Calu3 (cell line): Measurements from ENCODE around the gene OGFRL1. TPM values are rescaled to one million over a fixed set of nuclear protein-coding genes. Genes with fewer than 3 reads are reported as not detected.

ENCODE experiments used
- BruUV-seq: library from RNA; stranded (reverse); fragments of 400-500 nt; replicated peaks from 2 replicates; lab custom pipeline; 2021; lab: Mats Ljungman, UMichigan
- CTCF ChIA-PET: fragments of 300-600 bp; sonication (Branson Sonifier 250); formaldehyde crosslinking; loops from one replicate; lab custom pipeline; 2022; ENCODE audit warnings: antibody characterized with exemption; lab: Charles Lee
- DNase-seq: peaks from one replicate; pipeline ENCODE4 v3.0.0; 2022
- H3K27ac Mint-ChIP-seq: one replicate; pipeline ENCODE4 v1.8.0; 2022; ENCODE audit warnings: mixed read lengths; ENCODE audit not compliant: unreplicated experiment
- H3K27me3 Mint-ChIP-seq: one replicate; pipeline ENCODE4 v1.8.0; 2022; ENCODE audit warnings: mixed read lengths; ENCODE audit not compliant: unreplicated experiment
- H3K36me3 Mint-ChIP-seq: one replicate; pipeline ENCODE4 v1.8.0; 2022; ENCODE audit warnings: mild to moderate bottlenecking, moderate library complexity, mixed read lengths; ENCODE audit not compliant: insufficient read depth, unreplicated experiment
- H3K4me1 Mint-ChIP-seq: one replicate; pipeline ENCODE4 v1.8.0; 2022; ENCODE audit warnings: mild to moderate bottlenecking, low read depth, mixed read lengths; ENCODE audit not compliant: unreplicated experiment
- H3K4me3 Mint-ChIP-seq: one replicate; pipeline ENCODE4 v1.8.0; 2022; ENCODE audit warnings: mild to moderate bottlenecking, low read depth, moderate library complexity, mixed read lengths; ENCODE audit not compliant: unreplicated experiment
- H3K9me3 Mint-ChIP-seq: one replicate; pipeline ENCODE4 v1.8.0; 2022; ENCODE audit warnings: low read depth, mixed read lengths; ENCODE audit not compliant: unreplicated experiment
- intact Hi-C: fragments of 100-400 bp; cut with micrococcal nuclease; formaldehyde crosslinking; loops from one replicate; pipeline ENCODE4 v1.10.0; 2022; ENCODE audit not compliant: unreplicated experiment
- total RNA-seq: library from RNA; stranded (reverse); gene quantifications from 2 replicates; pipeline ENCODE4 v1.2.3, GENCODE V29; 2022
- TF ChIP-seq, protein P1 (sequence below): fragments of 200-600 bp; IDR thresholded peaks from one replicate; pipeline ENCODE4 v1.8.0; 2022; ENCODE audit warnings: antibody characterized with exemption; ENCODE audit not compliant: unreplicated experiment

OGFRL1 gene
- total RNA-seq, 1 experiment from 2014 or later = 21.0 TPM

DNA sequence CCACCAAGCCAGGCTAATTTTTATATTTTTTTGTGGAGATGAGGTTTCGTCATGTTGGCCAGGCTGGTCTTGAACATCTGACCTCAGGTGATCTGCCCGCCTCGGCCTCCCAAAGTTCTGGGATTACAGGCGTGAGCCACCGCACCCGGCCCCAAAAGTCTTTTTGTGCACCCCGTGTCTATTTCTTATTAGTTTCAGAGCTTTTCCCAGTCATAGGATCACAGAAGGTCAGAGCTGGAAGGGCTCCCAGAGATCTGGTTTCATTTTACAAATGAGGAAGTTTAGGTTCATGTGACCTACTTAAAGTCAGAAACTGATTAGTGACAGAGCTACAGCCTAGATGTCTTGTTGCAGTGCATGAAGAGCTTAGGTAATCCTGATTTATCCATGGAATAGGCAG is 1.6 kb upstream of the OGFRL1 start:
- Mint-ChIP-seq H3K9me3 (no peaks in the 10 kb centered on the region), H3K4me3 (no peak overlapping the region), H3K4me1 (peaks cover 35% of the 10 kb centered on the region), H3K36me3 (peaks cover 28% of the 10 kb centered on the region), H3K27me3 (no peaks in the 10 kb centered on the region), H3K27ac (no peak overlapping the region)
- intact Hi-C loops = no loop called here
- TF ChIP-seq, protein P1, sequence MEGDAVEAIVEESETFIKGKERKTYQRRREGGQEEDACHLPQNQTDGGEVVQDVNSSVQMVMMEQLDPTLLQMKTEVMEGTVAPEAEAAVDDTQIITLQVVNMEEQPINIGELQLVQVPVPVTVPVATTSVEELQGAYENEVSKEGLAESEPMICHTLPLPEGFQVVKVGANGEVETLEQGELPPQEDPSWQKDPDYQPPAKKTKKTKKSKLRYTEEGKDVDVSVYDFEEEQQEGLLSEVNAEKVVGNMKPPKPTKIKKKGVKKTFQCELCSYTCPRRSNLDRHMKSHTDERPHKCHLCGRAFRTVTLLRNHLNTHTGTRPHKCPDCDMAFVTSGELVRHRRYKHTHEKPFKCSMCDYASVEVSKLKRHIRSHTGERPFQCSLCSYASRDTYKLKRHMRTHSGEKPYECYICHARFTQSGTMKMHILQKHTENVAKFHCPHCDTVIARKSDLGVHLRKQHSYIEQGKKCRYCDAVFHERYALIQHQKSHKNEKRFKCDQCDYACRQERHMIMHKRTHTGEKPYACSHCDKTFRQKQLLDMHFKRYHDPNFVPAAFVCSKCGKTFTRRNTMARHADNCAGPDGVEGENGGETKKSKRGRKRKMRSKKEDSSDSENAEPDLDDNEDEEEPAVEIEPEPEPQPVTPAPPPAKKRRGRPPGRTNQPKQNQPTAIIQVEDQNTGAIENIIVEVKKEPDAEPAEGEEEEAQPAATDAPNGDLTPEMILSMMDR = no peak
- DNase-seq = no peak
- no TSS peak for BruUV-seq
- CTCF ChIA-PET = interaction anchor here (2.2 kb wide), 1 partner anchor 106 kb away, joined by 5 read pairs; no protein-coding TSS in a partner anchor

GRCh38 chr6:71287926-71288227 is 734 bp upstream of the OGFRL1 start:
- peaks cover 39% of the 10 kb centered on the region for H3K4me1 Mint-ChIP-seq
- TF ChIP-seq, protein P1 = no peak
- H3K36me3 Mint-ChIP-seq = peaks cover 28% of the 10 kb centered on the region
- H3K9me3 Mint-ChIP-seq = no peaks in the 10 kb centered on the region
- CTCF ChIA-PET = interaction anchor here (1.0 to 2.2 kb wide), 6 partner anchors 38 to 853 kb away, joined by 3 to 6 read pairs (median 5); no protein-coding TSS in a partner anchor
- DNase-seq = no peak
- H3K4me3 Mint-ChIP-seq = peak overlapping the region; percentile 53
- H3K27me3 Mint-ChIP-seq = no peaks in the 10 kb centered on the region
- no TSS peak for BruUV-seq
- intact Hi-C loops = no loop called here
- no peak overlapping the region for H3K27ac Mint-ChIP-seq

DNA sequence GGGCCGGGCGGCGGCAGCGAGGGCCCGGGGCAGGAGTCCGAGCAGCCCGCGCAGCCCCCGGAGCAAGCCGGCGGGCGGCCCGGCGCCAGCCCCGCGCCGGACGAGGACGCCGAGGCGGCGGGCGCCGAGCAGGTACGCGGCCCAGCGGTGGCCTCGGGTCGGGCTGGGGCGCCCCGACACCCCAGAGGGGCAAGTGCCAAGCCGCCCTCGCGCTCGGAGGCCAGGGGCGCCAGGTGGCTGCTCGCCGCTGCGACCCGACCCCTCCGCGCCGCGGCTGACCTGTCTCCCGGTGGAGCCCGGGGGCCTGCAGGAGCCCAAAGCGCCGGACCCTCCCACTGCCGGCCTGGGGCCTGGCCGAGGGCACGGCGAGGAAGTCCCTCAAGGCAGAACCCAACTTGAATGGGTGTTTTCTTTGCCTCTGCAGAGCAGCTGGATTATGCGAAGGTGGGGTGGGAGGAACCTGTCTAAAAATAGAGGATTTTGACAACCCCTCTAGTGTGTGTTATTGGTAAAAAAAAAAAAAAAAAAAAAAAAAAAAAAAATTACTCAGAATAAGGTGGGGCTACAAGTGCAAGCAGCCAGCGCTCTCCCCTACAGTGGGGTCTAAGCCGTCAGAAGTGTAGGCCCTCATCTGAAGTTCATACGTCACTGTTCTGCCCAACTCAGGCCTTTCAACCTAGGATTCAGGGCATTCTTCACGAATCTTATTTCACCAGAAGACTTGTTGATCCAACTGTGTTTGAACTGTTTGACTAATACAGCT is 609 bp downstream of the OGFRL1 start:
- Mint-ChIP-seq H3K27me3 (no peaks in the 10 kb centered on the region), H3K4me1 (peaks cover 50% of the 10 kb centered on the region), H3K36me3 (peaks cover 36% of the 10 kb centered on the region), H3K4me3 (peak overlapping the region; percentile 53), H3K27ac (peak overlapping the region; percentile 60), H3K9me3 (no peaks in the 10 kb centered on the region)
- TF ChIP-seq, protein P1 = no peak
- BruUV-seq = no TSS peak
- CTCF ChIA-PET = interaction anchor here (1.0 to 2.2 kb wide), 4 partner anchors 39 to 108 kb away, joined by 3 to 6 read pairs (median 6); no protein-coding TSS in a partner anchor
- peak; percentile 37 for DNase-seq
- intact Hi-C loops = no loop called here

DNA sequence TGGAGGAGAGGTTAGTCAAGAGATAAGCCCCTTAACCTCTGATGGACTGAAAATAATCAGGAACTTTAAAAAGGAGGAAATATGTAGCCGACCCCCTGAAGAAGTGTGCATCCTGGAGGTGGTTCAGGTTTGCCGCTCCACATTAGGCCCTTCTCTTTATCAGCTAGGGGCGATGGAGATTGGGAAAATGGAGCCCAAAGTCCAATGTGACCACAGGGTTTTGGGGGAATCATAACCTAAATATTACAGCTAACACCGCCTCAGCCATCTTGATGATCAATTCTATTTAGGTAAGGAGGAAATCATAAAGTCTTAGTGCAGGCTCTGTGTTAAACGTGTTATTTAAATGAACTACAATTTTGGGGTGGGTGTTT is 1.2 kb downstream of the OGFRL1 start:
- Mint-ChIP-seq H3K4me1 (peaks cover 56% of the 10 kb centered on the region), H3K4me3 (peak overlapping the region; percentile 53), H3K9me3 (no peaks in the 10 kb centered on the region), H3K27ac (peak overlapping the region; percentile 60), H3K36me3 (peaks cover 39% of the 10 kb centered on the region), H3K27me3 (no peaks in the 10 kb centered on the region)
- BruUV-seq = no TSS peak
- intact Hi-C loops = loop anchor here (2.0 to 5.0 kb wide), 4 partner anchors 43 to 208 kb away; no protein-coding TSS in a partner anchor
- TF ChIP-seq, protein P1 = no peak
- CTCF ChIA-PET = interaction anchor here (0.9 kb wide), 1 partner anchor 11 kb away, joined by 3 read pairs; no protein-coding TSS in a partner anchor
- no peak for DNase-seq
